NK-92 treated with Interleukin-12 subunit alpha and Interleukin-12 subunit beta, amount 100 ng/mL, for 24 hours (cell line): ENCODE results near the gene NR1H3.
"Not testable (repeated sequence)": the region's sequence is repeated elsewhere in the genome, so short reads cannot be mapped to it uniquely, and the experiment has no call there.

ENCODE experiments used
- DNase-seq: peaks from one replicate; lab custom pipeline; 2025; lab: John Stamatoyannopoulos, UW

The NR1H3 gene

DNA sequence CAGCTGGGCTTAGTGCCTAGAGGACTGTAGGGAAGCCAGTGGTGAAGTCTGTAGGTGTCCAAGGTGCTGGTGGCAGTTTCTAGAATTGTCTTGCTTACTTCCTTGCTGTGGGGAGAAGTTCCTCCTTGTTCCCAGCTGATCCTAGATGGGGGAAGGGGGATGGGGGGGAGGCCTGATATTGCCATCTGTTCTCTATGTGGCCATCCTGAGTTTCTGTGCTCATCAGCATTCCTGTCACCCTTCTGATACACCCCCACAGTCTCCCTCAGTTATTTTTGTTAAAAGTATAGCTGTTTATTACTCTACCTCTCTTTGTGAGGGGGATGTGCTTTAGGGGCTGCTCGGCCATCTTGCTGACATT lies 48.7 kb downstream of the NR1H3 start:
- DNase-seq: no peak

DNA sequence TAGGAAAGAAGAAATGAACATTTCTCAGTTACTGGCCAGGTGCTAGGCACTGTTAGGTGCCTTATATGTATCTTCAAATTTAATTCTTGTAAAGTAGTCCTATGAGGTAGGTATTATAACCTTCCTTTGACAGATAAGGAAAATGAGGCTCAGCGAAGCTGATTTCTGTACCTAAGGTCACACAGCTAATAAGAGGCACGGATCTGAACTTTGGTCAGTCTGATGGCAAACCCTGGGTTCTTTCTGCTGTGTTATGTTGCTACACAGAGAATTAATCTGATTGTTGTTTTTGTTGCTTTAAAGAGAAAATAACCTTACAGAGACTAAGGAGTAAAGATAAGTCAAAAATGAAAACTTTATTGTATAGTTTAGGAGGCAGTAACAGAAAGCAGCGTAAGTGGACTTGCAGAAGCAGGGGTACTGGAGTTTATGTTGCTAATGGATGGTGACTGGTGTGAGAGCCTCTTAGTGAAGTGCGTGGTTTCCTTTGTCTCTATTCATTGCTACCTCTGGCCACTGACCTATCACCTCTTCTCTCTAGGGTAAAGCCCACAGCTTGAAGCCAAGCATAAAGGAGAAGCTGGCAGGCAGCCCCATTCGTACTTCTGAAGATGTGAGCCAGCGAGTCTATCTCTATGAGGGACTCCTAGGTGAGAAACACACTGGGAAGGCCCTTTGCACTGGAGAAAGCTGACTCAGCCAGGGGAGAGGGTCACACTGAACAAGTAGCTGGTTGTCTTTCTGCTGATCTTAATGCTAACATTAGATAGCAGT lies 50.4 kb downstream of the NR1H3 start:
- DNase-seq: no peak

DNA sequence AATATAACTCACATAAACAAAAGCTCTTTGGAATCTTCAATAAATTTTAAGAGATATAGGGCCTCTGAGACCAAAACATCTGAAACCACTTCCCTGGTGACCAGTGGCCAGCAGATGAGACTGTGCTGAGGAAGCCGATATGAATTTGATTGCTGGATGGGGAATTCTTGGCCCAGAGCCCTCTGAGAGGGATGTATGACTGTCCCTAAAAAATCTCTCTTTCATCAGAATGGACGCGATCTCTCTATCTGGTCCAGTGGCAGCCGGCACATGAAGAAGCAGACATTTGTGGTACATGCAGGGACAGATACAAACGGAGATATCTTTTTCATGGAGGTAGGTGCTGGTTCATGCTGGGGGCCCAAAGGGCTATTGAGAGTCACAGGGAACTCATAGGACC lies 57.2 kb downstream of the NR1H3 start:
- no peak for DNase-seq

DNA sequence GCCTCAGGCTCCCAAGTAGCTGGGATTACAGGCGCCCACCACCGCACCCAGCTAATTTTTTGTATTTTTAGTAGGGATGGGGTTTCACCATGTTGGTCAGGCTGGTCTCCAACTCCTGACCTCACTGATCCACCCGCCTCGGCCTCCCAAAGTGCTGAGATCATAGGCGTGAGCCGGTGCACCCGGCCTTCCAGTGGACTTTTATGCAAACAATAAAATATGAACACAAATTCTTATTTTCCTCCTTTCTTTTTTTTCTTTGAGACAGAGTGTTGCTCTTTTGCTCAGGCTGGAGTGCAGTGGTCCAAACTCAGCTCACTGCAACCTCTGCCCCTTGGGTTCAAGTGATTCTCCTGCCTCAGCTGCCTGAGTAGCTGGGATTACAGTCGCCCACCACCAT lies 58.7 kb downstream of the NR1H3 start:
- DNase-seq: not testable (repeated sequence)

DNA sequence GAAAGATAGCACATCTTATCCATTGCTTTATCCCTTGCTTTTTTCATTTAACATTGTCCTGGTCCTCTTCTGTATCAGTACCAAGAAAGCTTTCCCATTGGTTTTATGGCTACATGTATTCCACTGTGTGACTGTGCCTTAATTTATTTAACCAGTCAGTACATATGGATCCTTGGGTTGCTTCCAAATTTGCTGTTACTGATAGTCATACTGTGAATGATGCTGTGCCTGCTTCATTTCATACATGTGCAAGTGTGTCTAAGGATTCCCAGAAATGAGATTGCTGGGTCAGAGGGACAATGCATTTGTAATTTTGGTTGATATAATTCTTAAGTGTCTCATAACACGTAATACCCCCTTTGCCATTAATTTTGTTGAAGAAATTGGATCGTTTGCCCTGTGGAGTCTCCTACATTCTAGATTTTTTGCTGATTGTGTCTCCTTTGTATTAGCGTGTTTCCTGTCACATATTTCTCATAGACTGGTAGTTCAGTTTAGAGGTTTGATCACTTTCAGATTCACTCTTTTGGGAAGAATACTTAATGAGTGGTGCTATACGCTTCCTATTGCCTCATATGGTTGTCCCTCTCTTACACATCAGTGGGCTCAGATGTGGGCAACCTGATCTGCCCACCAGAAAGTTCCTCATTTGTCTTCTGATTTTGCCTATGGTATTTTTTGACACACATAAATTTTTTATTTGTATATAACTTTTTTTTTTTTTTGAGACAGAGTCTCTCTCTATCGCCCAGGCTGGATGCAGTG lies 59.5 kb downstream of the NR1H3 start:
- no peak for DNase-seq

DNA sequence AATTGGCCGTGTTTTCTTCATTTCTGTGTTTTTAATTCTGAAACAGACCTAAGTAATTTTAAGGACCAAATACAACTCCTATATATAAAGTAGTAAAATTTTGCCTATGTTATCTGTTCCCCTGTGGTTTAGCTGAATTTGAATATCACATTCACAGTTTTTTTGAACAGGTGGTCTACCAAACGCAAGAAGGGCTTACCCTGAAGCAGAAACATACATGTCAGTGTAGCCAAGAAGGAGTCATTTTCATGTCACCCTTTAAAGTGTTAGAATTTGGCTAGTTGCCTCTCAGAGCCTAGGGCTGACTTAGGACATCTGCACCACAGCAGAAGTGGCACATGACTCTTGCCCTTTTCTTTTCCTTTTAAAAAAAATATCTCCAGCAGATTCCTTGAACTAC lies 60.4 kb downstream of the NR1H3 start:
- no peak for DNase-seq
